ENCODE results near the gene SENP2. TPM values are rescaled to one million over a fixed set of nuclear protein-coding genes. Genes with fewer than 3 reads are reported as not detected.

The SENP2 gene
- polyA plus RNA-seq, 4 donors: 10.7 to 39.5 (median 12.1) TPM

DNA sequence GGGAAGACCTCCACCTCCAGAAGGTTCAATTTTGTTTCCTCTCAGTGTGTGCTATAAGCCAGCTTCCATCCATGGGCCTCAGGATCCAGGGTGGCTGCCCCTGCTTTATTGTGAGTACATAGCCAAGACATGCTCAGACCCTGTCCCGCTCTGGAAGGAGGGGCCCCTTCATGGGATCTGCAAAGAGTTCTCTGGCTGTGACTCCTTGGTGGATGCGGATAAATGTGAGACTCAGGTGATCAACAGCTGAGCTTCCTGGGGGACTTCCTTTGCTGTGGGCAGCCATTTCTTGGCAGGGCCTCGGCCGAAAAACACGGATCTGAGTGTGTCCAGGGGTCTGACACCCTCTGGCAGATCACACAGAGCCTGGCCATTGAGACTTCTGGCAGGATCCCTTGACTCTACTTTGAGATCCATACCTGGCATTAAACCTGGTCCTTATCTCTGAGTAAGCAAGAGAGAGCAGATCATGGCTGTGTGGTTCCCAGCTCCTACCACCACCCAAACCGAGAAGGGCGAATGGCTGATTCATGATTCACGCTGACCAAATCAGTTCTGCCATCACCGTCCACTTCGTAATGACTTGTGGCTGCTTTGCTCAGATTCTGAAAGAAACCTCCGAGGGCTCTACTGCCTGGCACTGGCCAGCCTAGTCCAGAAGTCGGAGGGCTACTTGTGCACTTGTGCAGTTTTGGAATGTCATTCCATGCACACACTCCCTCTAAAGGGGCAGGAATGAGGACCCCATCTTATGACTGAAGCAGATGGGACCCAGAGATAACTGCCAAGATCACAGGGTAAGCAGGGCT is 68.1 kb downstream of the SENP2 start:
- FAIRE-seq (no peak), DNase-seq (no peak)
- H3K9me3 ChIP-seq (ENCODE audit: control insufficient read depth in 2 of 2, insufficient read depth in 1 of 2, low read depth in 1 of 2, low read length in 1 of 2): no peaks in the 10 kb centered on the region
- WGBS, 3 donors: 89 to 94% (median 91%) methylated on average over 12 of the region's 12 CpGs
- H3K4me3 ChIP-seq (ENCODE audit: low read depth in 1 of 3, low read length in 3 of 3): no peak overlapping the region
- H3K27ac ChIP-seq (ENCODE audit: low read depth in 1 of 3, low read length in 2 of 3): no peak overlapping the region
- H3K4me1 ChIP-seq (ENCODE audit: control insufficient read depth in 3 of 3, insufficient read depth in 2 of 3, low read depth in 1 of 3, low read length in 2 of 3): no peaks in the 10 kb centered on the region
- no peaks in the 10 kb centered on the region for H3K27me3 ChIP-seq (ENCODE audit: control insufficient read depth in 3 of 3, insufficient read depth in 3 of 3, low read length in 3 of 3)
- H3K36me3 ChIP-seq (ENCODE audit: control insufficient read depth in 3 of 3, insufficient read depth in 2 of 3, low read depth in 1 of 3, low read length in 3 of 3): peaks cover 1 to 94% (median 5%) of the 10 kb centered on the region in 3 donors

DNA sequence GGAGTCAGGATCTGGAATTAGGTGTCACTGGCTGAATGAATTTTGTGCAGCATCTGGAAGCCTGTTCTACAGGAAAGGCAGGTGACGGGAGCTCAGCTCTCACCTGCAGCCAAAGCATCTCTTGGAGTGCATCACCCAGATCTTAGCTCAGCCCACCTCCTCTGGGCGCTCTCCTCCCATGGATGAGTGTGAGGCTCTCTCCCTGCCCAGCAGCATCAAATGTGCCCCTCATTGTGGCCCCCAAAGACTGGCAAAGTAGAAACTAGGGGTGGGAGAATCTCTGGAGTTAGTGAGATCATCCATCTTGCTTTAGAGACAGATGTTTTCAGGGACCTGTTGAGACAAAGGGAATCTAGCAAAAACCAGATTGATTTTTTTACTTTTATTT is 68.7 kb downstream of the SENP2 start:
- no peak overlapping the region for H3K27ac ChIP-seq (ENCODE audit: low read depth in 1 of 3, low read length in 2 of 3)
- FAIRE-seq: no peak
- H3K4me3 ChIP-seq (ENCODE audit: low read depth in 1 of 3, low read length in 3 of 3): no peak overlapping the region
- no peaks in the 10 kb centered on the region for H3K4me1 ChIP-seq (ENCODE audit: control insufficient read depth in 3 of 3, insufficient read depth in 2 of 3, low read depth in 1 of 3, low read length in 2 of 3)
- 88 to 94% (median 89%) methylated on average over 2 of the region's 2 CpGs for WGBS, 3 donors
- no peak for DNase-seq
- H3K36me3 ChIP-seq (ENCODE audit: control insufficient read depth in 3 of 3, insufficient read depth in 2 of 3, low read depth in 1 of 3, low read length in 3 of 3): peaks cover 1 to 94% (median 5%) of the 10 kb centered on the region in 3 donors
- H3K9me3 ChIP-seq (ENCODE audit: control insufficient read depth in 2 of 2, insufficient read depth in 1 of 2, low read depth in 1 of 2, low read length in 1 of 2): no peaks in the 10 kb centered on the region
- H3K27me3 ChIP-seq (ENCODE audit: control insufficient read depth in 3 of 3, insufficient read depth in 3 of 3, low read length in 3 of 3): no peaks in the 10 kb centered on the region

DNA sequence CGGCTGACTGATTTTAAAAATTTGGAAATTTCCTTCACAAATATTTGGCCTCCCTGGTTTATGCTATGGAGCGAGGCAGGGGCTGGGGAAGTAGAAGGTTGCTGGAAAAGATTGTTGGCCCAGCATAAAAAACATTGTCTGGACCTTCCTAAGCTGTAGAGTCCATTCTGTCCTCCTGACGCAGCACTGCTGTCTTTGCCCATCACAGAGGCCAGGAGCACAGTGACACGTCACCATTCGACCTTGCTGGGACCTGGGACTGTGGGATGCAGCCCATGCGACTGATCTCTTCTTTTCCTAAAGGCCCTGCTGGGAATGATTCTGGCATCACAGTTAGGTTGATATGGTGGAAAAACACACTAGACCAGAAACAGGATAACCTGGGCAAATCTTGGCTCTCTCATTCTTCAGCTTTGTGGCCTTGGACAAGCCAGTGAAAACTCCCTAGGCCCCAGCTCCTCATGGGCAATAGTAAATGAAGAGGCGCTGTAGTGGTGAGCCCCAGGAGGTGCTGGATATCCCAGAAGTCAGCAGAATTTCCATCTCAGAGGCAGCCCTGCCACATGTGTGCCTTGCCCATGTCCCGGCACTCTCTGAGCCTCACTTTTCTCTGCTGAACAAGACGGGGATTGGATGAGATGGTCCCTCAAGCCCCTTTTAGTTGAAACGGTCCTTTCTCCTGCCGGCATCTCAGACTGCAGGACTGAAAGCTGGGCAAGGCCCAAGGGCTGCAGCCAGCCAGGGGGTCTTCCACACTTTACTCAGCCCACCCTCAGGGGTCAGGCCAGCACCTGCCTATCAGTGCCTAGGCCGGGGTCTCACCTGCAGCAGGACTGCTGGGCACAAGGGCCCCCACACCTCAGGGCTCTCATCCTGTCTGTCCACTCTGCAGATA is 69.6 kb downstream of the SENP2 start:
- Histone ChIP-seq H3K4me1 (ENCODE audit: control insufficient read depth in 3 of 3, insufficient read depth in 2 of 3, low read depth in 1 of 3, low read length in 2 of 3) (no peaks in the 10 kb centered on the region), H3K9me3 (ENCODE audit: control insufficient read depth in 2 of 2, insufficient read depth in 1 of 2, low read depth in 1 of 2, low read length in 1 of 2) (no peaks in the 10 kb centered on the region), H3K27me3 (ENCODE audit: control insufficient read depth in 3 of 3, insufficient read depth in 3 of 3, low read length in 3 of 3) (no peaks in the 10 kb centered on the region), H3K27ac (ENCODE audit: low read depth in 1 of 3, low read length in 2 of 3) (no peak overlapping the region), H3K36me3 (ENCODE audit: control insufficient read depth in 3 of 3, insufficient read depth in 2 of 3, low read depth in 1 of 3, low read length in 3 of 3) (peaks cover 1 to 96% (median 5%) of the 10 kb centered on the region in 3 donors), H3K4me3 (ENCODE audit: low read depth in 1 of 3, low read length in 3 of 3) (no peak overlapping the region)
- whole genome bisulfite sequencing, 3 donors: 91 to 93% (median 91%) methylated on average over 12 of the region's 12 CpGs
- FAIRE-seq: no peak
- DNase-seq: no peak

DNA sequence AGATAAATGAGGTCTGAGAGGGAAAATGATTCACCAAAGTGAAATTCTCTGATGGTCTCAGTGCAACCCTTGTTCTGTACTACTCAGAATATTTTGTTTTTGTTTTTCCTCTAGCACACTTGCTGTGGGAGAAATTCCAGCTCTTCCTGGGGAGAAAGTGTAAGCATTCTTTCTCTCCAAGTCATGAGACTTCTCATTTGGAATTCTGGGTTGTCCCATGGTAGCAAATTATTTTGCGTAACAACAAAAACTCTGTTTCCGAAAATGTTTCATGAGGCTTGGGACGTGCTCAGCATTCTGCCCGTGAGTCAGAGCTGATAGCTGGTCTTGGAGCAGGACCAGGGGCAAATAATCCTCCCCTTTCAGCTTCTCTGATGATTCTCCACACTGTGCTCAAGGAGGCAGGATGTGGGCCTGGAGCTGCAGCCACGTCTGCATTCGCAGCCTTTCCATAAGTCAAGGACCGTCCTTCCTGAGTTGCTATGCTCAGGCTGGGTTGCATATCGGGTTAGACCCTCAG is 70.3 kb downstream of the SENP2 start:
- Histone ChIP-seq H3K4me3 (ENCODE audit: low read depth in 1 of 3, low read length in 3 of 3) (no peak overlapping the region), H3K27me3 (ENCODE audit: control insufficient read depth in 3 of 3, insufficient read depth in 3 of 3, low read length in 3 of 3) (no peaks in the 10 kb centered on the region), H3K27ac (ENCODE audit: low read depth in 1 of 3, low read length in 2 of 3) (no peak overlapping the region), H3K4me1 (ENCODE audit: control insufficient read depth in 3 of 3, insufficient read depth in 2 of 3, low read depth in 1 of 3, low read length in 2 of 3) (no peaks in the 10 kb centered on the region), H3K36me3 (ENCODE audit: control insufficient read depth in 3 of 3, insufficient read depth in 2 of 3, low read depth in 1 of 3, low read length in 3 of 3) (peaks cover 1 to 90% (median 5%) of the 10 kb centered on the region in 3 donors), H3K9me3 (ENCODE audit: control insufficient read depth in 2 of 2, insufficient read depth in 1 of 2, low read depth in 1 of 2, low read length in 1 of 2) (no peaks in the 10 kb centered on the region)
- FAIRE-seq (no peak), DNase-seq (no peak)
- WGBS, 3 donors: 81 to 92% (median 92%) methylated on average over 8 of the region's 8 CpGs

DNA sequence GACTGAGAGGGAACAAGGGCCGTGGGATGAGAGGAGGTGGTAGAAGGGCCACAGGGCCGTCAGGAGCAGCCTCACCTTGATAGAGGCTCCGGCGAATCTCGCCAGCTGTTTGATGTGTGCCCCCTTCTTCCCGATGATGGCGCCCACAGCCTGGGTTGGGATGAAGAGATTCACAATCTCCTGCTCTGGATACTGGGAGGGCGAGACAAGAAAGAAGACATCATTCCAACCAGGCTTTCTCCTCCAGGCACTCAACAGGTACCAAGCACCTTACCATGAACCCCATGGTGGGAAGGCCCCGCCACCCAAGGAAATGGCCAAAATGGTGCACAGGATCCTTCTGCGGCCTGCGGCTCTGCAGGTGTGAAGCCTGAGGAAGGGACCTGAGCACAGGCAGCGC is 71.1 kb downstream of the SENP2 start:
- Histone ChIP-seq H3K36me3 (ENCODE audit: control insufficient read depth in 3 of 3, insufficient read depth in 2 of 3, low read depth in 1 of 3, low read length in 3 of 3) (peaks cover 1 to 88% (median 5%) of the 10 kb centered on the region in 3 donors), H3K9me3 (ENCODE audit: control insufficient read depth in 2 of 2, insufficient read depth in 1 of 2, low read depth in 1 of 2, low read length in 1 of 2) (no peaks in the 10 kb centered on the region), H3K4me3 (ENCODE audit: low read depth in 1 of 3, low read length in 3 of 3) (no peak overlapping the region), H3K27me3 (ENCODE audit: control insufficient read depth in 3 of 3, insufficient read depth in 3 of 3, low read length in 3 of 3) (no peaks in the 10 kb centered on the region), H3K27ac (ENCODE audit: low read depth in 1 of 3, low read length in 2 of 3) (peak overlapping the region in 1 of 3 donors; percentile 17), H3K4me1 (ENCODE audit: control insufficient read depth in 3 of 3, insufficient read depth in 2 of 3, low read depth in 1 of 3, low read length in 2 of 3) (no peaks in the 10 kb centered on the region)
- DNase-seq: no peak
- 95 to 97% (median 96%) methylated on average over 12 of the region's 12 CpGs for WGBS, 3 donors
- FAIRE-seq: no peak

DNA sequence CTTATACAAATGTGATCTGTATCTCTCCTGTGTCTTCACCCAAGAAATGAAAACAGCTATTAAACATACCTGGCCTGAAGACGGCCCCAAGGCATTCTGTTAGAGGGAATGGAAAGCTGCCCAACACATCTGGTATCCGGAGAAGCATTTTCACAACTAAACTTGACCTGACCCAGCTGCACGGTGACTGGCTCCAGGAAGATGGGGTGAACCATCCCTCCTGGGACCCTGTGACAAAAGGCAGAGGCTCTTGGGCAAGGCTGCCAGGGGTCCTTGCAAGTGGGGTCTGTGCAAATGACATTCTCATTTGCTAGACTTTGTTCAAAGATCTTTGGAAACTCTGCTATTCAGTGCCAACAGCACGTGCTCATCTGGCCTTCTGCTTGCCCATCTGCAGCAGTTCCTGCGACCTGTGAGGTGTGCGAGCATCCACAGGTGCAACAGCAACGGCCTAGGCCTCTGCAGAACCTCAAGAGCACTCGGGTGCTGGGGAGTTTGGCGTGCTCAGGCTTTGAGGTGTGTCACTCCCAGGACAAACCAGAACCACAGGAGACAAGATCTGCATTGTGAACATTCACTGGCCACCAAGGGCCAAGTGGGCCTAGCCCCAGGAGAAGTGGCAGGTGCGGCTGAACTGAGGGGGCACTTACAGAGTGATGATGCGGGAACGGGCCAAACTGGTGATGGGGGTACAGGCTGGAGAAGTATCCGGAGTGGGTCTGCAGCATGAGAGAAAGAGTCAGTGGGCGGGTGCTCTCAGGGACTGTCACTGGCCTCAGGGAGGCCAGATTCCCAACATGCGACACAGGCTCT is 71.8 kb downstream of the SENP2 start:
- H3K4me3 ChIP-seq (ENCODE audit: low read depth in 1 of 3, low read length in 3 of 3): no peak overlapping the region
- WGBS, 3 donors: 84 to 93% (median 91%) methylated on average over 15 of the region's 15 CpGs
- H3K4me1 ChIP-seq (ENCODE audit: control insufficient read depth in 3 of 3, insufficient read depth in 2 of 3, low read depth in 1 of 3, low read length in 2 of 3): no peaks in the 10 kb centered on the region
- no peaks in the 10 kb centered on the region for H3K9me3 ChIP-seq (ENCODE audit: control insufficient read depth in 2 of 2, insufficient read depth in 1 of 2, low read depth in 1 of 2, low read length in 1 of 2)
- DNase-seq (no peak), FAIRE-seq (no peak)
- H3K27me3 ChIP-seq (ENCODE audit: control insufficient read depth in 3 of 3, insufficient read depth in 3 of 3, low read length in 3 of 3): no peaks in the 10 kb centered on the region
- peaks cover 1 to 84% (median 5%) of the 10 kb centered on the region in 3 donors for H3K36me3 ChIP-seq (ENCODE audit: control insufficient read depth in 3 of 3, insufficient read depth in 2 of 3, low read depth in 1 of 3, low read length in 3 of 3)
- no peak overlapping the region for H3K27ac ChIP-seq (ENCODE audit: low read depth in 1 of 3, low read length in 2 of 3)

DNA sequence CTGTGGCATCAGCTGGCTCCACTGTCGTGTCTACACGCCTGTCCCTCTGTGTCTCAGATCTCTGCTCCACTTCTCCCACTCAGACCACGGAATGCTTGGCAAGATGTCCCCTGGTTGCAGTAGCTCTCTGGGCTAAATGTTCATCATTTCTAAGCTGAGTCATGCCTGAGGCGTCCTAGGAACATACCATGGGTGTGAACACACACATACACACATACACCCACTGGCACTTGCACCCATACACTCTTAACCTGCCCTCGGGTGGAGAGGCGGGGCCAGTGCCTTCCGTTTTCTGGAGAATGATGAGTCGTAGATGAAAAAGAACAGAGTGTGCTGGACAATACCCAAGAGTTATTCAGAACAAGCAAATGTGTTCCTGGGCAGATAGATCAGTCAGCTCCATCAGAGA is 72.4 kb downstream of the SENP2 start:
- H3K9me3 ChIP-seq (ENCODE audit: control insufficient read depth in 2 of 2, insufficient read depth in 1 of 2, low read depth in 1 of 2, low read length in 1 of 2): no peaks in the 10 kb centered on the region
- peaks cover 1 to 81% (median 5%) of the 10 kb centered on the region in 3 donors for H3K36me3 ChIP-seq (ENCODE audit: control insufficient read depth in 3 of 3, insufficient read depth in 2 of 3, low read depth in 1 of 3, low read length in 3 of 3)
- no peaks in the 10 kb centered on the region for H3K27me3 ChIP-seq (ENCODE audit: control insufficient read depth in 3 of 3, insufficient read depth in 3 of 3, low read length in 3 of 3)
- FAIRE-seq (no peak), DNase-seq (peak in 1 of 2 donors; percentile 13)
- no peaks in the 10 kb centered on the region for H3K4me1 ChIP-seq (ENCODE audit: control insufficient read depth in 3 of 3, insufficient read depth in 2 of 3, low read depth in 1 of 3, low read length in 2 of 3)
- no peak overlapping the region for H3K27ac ChIP-seq (ENCODE audit: low read depth in 1 of 3, low read length in 2 of 3)
- 54 to 64% (median 62%) methylated on average over 8 of the region's 8 CpGs for WGBS, 3 donors
- H3K4me3 ChIP-seq (ENCODE audit: low read depth in 1 of 3, low read length in 3 of 3): no peak overlapping the region

DNA sequence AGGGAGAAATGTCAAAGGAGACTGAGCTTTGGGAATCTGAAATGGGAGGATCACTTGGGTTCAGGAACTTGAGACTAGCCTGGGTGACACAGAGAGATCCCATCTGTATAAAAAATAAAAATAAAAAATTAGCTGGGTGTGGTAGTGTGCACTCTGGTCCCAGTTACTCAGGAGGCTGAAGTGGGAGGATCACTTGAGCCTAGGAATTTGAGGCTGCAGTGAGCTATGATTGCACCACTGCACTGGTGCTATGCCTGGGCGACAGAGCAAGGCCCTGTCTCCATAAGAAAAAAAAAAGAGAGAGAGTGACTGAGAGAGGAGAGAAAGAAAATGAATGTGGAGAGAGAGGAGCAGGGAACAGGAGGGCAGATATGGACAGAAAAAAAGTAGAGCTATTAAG is 72.8 kb downstream of the SENP2 start:
- DNase-seq (no peak), FAIRE-seq (no peak)
- WGBS, 3 donors: 70 to 92% (median 84%) methylated on average over 1 of the region's 1 CpG
- Histone ChIP-seq H3K27ac (ENCODE audit: low read depth in 1 of 3, low read length in 2 of 3) (no peak overlapping the region), H3K4me3 (ENCODE audit: low read depth in 1 of 3, low read length in 3 of 3) (no peak overlapping the region), H3K9me3 (ENCODE audit: control insufficient read depth in 2 of 2, insufficient read depth in 1 of 2, low read depth in 1 of 2, low read length in 1 of 2) (no peaks in the 10 kb centered on the region), H3K27me3 (ENCODE audit: control insufficient read depth in 3 of 3, insufficient read depth in 3 of 3, low read length in 3 of 3) (no peaks in the 10 kb centered on the region), H3K36me3 (ENCODE audit: control insufficient read depth in 3 of 3, insufficient read depth in 2 of 3, low read depth in 1 of 3, low read length in 3 of 3) (peaks cover 1 to 80% (median 5%) of the 10 kb centered on the region in 3 donors), H3K4me1 (ENCODE audit: control insufficient read depth in 3 of 3, insufficient read depth in 2 of 3, low read depth in 1 of 3, low read length in 2 of 3) (no peaks in the 10 kb centered on the region)

Data from small intestine (tissue), 7 donors.